ENCODE results near the gene GXYLT1.
"Not testable (repeated sequence)": the region's sequence is repeated elsewhere in the genome, so short reads cannot be mapped to it uniquely, and the experiment has no call there.

GXYLT1 gene

DNA sequence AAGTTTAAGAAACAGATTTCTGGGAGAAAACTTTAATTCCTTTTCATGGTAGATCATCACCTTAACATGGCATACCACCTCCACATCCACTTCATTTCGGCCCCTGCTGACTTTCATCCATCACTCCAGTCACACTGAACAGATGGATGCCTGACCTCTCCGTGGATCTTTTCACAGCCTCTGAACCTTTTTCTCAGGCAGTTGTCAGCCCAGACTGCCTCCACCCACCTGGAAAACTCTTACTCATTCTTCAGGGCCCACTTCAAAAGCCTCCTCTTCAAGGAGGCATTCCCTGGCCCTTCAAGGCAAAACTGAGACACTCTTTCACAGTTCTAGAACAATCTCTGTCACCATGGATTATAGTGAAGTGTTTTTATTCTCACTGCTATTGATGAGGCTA is 52.9 kb downstream of the GXYLT1 start:
- DNase-seq, result no peak

DNA sequence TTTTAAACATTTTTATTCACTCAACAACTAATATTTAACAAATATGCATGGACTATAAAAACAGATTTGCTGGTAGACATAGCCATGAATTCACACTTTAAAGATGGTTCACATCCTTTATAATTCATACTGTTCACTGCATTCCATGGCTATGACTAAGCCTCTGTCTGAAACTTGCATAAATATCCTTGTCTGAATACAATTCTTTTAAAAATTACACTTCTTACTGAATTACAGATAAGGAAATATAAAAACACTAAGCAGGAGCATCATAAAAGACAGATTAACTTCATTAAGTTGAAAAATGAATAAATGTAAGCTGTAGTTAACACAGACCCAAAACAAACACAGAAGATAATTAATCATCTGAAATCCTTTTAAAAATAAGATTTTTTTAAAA is 53.8 kb downstream of the GXYLT1 start:
- no peak for DNase-seq

DNA sequence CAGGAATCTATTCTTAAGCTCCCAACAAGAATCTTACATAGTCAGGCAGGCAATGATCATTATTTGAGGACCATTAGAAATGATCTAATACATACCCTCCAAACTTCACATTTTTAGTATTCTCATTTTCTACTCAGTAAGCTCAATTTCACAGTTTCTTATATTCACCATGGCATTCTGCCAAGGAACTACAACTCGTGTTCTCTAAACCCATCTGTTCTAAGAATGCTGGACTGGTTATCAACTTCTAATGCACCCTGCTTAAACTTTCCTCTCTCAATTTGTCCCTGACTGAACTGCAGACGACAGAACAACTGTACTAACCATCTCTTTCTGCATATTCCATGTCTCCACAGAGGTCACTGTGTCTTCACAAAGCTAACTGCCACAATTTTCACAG is 58.6 kb downstream of the GXYLT1 start:
- no peak for DNase-seq

DNA sequence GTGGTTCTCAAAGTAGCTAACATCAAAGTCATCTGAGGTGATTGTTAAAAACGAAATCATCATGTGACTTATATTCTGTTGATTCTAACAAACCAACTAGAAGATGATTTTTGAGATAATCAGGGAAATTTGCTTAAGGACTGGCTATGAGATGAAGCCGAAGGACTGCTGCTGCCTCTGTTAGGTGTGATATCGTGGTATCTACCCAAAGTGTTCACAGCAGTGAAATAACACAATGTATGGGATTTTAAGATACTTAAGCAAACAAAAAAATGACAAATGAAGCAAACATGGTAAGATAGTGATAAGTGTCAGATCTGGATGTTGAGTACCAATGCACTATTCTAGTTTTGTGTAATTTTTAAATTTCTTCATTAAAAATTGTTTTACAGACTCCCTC is 59.1 kb downstream of the GXYLT1 start:
- DNase-seq, result no peak

DNA sequence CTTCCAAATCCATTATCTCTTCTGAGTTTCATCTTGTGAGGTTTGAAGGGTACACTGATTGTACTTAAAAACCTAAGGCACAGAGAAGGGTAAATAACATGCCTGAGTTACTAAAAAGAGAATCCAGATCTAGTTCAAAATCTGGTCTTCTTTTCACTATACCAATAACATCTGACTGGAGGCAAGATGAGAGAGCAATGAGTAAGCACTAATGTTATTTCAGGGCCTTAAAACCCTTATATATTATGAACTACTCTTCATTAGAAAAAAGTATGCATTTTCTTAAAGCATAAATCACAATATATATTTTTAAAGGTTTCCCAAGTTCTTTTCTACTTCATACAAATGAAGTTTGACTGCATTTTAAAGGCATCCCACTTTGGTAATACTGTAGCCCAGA is 60.2 kb downstream of the GXYLT1 start:
- DNase-seq, result no peak

DNA sequence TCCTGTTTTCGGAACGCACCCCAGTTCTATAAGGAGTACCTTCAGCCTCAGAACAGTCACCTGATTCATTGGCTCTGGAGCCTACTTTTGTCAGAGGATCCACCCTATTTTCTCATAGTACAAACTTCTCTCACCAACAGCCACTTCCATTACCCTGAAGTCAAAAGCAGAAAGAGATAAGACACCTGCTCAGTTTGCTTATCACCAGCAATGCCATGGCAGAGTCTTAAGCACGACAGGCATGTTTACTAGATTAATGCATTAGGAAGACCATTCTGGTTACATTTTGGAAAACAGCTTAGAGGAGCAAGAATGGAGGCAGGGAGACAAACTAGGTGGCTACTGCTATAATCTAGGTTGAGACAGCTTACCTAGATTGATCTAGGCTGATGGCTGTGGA is 67.7 kb downstream of the GXYLT1 start:
- DNase-seq, result no peak

DNA sequence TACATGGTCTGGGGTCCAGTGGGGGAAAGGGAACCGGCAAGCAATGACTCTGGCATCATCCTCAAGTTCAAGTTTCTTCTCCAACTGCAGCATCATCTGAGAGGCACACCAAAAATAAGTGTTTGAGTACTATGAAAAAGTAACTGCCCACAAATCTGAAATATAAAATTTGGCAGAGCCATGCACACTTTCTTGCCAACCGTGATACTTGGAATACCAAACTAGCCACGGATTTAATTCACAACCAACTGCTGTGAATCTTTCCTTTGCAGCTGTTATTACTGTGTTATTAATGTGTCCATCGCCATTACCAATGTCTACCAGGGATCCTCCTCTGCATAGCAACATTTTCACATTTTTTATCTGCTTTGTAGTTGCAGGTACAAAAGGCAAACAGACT is 74.6 kb downstream of the GXYLT1 start:
- no peak for DNase-seq

DNA sequence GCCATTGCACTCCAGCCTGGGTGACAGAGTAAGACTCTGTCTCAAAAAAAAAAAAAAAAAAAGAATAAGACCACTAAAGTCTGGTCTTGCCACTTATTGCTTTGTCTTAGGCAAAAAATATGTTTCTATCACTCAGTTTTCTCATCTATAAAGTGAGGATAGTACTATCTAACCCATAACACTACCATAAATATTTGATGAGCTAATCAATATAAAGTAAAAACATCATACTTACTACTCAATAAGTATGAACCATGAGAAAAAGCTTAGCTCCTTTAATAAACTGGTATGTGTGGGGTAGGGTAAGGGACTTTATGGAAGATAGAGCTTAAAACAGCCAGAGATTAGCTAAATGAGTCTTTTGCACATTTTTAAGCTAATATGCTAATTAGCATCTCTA is 85.5 kb downstream of the GXYLT1 start:
- no peak for DNase-seq

DNA sequence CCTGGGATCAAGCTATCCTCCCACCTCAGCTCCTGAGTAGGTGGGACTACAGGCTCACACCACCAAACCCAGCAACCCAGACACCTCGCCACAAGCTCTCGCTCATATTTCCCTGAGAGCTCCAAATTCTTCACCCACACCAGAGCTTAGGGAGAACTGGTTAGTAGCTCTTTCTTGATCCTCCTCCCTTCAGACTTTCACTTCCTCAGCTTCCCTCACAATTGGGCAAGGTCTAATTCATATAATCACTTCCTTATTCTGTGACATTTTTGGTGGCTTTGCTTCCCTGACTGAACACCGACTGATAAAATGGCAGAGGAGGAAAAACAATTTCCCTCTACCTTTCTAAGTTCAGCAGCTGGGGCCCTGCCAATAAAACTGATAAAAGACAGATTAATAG is 88.5 kb downstream of the GXYLT1 start:
- DNase-seq, result no peak

DNA sequence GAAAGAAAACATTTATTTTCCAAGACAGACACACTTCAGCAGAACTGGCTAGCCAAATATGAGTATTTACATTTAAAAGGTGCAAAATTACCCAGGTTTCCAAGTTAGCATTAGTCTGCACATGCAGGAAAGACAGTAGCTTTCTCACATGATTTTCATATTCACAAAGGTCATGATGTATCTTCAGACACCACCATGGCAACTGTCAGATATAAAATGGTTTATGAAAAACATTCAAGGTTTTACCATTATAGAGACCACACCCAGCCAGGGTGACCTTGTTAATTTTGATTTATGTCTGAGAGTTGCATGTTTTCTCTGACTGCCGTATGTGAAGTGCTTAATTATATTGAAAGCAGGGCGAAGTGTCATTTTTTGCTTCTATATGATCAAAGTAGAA is 91.2 kb downstream of the GXYLT1 start:
- DNase-seq, result no peak

DNA sequence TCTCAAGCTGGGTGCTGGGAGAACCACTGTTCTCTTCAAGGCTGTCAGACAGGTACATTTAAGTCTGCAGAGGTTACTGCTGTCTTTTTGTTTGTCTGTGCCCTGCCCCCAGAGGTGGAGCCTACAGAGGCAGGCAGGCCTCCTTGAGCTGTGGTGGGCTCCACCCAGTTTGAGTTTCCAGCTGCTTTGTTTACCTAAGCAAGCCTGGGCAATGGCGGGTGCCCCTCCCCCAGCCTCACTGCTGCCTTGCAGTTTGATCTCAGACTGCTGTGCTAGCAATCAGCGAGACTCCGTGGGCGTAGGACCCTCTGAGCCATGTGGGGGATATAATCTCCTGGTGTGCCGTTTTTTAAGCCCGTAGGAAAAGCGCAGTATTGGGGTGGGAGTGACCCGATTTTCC is 95.7 kb downstream of the GXYLT1 start:
- not testable (repeated sequence) for DNase-seq

DNA sequence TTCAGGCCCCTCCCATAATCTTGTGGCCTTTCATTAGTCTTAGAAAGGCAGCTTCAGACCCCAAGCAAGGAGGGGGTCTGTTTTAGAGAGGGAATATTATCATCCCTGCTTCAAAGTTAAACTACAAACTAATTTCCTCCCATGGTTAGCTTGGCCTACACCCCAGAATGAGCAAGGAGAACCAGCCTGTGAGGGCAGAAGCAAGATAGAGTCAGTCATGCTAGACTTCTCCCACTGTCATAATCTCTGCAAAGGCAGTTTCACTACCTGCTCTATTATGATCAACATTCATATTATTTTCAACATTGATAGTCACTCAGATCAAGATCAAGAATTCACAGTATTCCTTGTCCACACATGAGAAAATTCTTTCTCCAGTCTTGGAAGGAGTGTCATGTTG is 105.1 kb downstream of the GXYLT1 start:
- DNase-seq, result no peak

DNA sequence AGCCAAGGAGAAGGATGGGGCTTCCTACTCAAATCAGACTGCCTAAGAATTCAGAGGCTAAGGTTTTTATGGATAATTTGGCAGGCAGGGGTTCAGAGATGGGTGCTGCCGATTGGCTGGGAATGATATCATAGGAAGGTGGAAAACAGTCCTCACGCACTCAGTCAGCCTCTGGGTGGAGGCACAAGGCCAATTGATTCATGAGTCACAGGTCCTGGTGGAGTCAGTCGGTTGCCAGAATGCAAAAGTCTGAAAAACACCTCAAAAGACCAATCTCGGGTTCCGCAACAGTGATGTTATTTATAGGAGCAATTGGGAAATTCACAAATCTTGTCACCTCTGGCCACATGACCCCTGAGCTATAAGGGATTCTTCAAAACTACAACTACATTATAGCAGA is 105.5 kb downstream of the GXYLT1 start:
- no peak for DNase-seq

DNA sequence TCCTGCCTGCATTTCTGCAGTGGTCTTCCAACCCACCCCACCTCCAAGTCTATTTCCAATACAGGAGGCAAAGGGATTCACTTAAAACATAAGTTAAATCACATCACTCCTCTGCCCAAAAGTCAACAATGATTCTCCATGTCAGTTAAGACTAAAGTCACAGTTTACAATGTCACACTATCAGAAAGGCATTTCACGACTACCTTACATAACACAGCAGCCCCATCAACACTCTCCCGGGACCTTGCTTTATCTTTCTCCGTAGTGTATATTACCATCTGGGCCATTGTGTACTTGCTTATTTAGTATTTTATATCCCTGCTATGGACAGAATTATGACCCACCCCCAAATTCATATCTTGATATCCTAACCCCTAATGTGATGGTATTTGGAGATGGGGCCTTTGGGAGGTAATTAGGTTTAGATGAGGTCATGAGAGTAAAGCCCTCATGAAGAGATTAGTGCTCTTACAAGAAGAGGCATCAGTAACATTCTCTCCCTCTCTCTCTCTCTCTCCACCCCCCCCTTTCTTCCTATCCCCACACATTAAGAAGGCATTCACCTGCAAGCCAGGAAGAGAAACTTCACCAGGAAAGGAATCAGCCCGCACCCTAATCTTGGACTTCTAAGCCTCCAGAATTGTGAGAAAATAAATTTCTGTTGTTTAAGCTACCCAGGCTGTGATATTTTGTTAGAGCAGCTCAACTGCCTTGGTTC is 112.7 kb downstream of the GXYLT1 start:
- DNase-seq, result no peak

Data from NCI-H2081 (cell line).